B cell (primary cell): ENCODE measurements around the gene TULP1. TPM values are rescaled to one million over a fixed set of nuclear protein-coding genes. Genes with fewer than 3 reads are reported as not detected.

Experiments
- ATAC-seq: fragments of 200-7000 bp; cut with Tn5 transposase; one replicate; pipeline ENCODE4 v1.10.0; 2021; ENCODE audit warnings: low read depth, mild to moderate bottlenecking, moderate number of reproducible peaks, moderate library complexity
- CTCF ChIA-PET: fragments of 350-600 bp; sonication (Branson Sonifier 250); formaldehyde crosslinking; loops from one replicate; lab custom pipeline; 2021; ENCODE audit warnings: antibody characterized with exemption, inconsistent platforms; lab: Charles Lee
- POLR2A ChIA-PET: fragments of 350-600 bp; sonication (Branson Sonifier 250); formaldehyde crosslinking; loops from one replicate; lab custom pipeline; 2021; ENCODE audit warnings: antibody characterized with exemption; lab: Charles Lee
- DNase-seq: peaks from one replicate; pipeline ENCODE4 v3.0.0; 2013
- H2AFZ ChIP-seq: 2 replicates; pipeline ENCODE4 v1.6.1; 2012; ENCODE audit warnings: mild to moderate bottlenecking, low read depth, low read length; ENCODE audit not compliant: insufficient read depth, poor library complexity, severe bottlenecking
- H3K27ac ChIP-seq, 2 donors: 1 replicate in 1 of 2; 2 replicates in 1 of 2; pipeline ENCODE4 v1.5.1; 2012 to 2013; ENCODE audit warnings: low read length in 2 of 2, mild to moderate bottlenecking in 2 of 2, moderate library complexity in 1 of 2
- H3K27me3 ChIP-seq, 4 experiments: fragments of 200-600 bp in 1 of 4; sonication (generic) in 1 of 4; replicated peaks in 1 of 4; 1 replicate in 2 of 4; 2 replicates in 2 of 4; pipeline versions ENCODE4 v1.6.1 to v1.7.0; 2013 to 2016; ENCODE audit warnings: low read length in 3 of 4, mild to moderate bottlenecking in 2 of 4, mixed read lengths in 1 of 4, moderate library complexity in 1 of 4; ENCODE audit not compliant: insufficient read depth in 4 of 4, control insufficient read depth in 3 of 4; ENCODE audit errors: control extremely low read depth in 1 of 4
- H3K36me3 ChIP-seq, 2 experiments: replicated peaks in 1 of 2; 1 replicate in 1 of 2; 2 replicates in 1 of 2; pipeline versions ENCODE4 v1.6.1 to v1.7.1; 2013; ENCODE audit warnings: low read length in 1 of 2; ENCODE audit not compliant: insufficient read depth in 2 of 2, control insufficient read depth in 1 of 2; ENCODE audit errors: control extremely low read depth in 1 of 2, extremely low read depth in 1 of 2
- H3K4me1 ChIP-seq, 2 donors: fragments of 200-600 bp in 1 of 2; sonication (generic) in 1 of 2; 1 replicate in 1 of 2; 2 replicates in 1 of 2; pipeline versions ENCODE4 v1.5.1 to v1.6.1; 2013 to 2017; ENCODE audit warnings: low read length in 2 of 2; ENCODE audit not compliant: control insufficient read depth in 2 of 2, insufficient read depth in 2 of 2
- H3K4me2 ChIP-seq: replicated peaks from 2 replicates; pipeline ENCODE3; 2012; ENCODE audit warnings: mild to moderate bottlenecking, low read depth, low read length; ENCODE audit not compliant: poor library complexity, severe bottlenecking
- H3K4me3 ChIP-seq, 5 experiments: fragments of 200-600 bp in 1 of 5; sonication (generic) in 1 of 5; 1 replicate in 3 of 5; 2 replicates in 2 of 5; pipeline versions ENCODE4 v1.5.1 to v1.7.0; 2011 to 2016; ENCODE audit warnings: low read length in 4 of 5, mild to moderate bottlenecking in 4 of 5, low read depth in 2 of 5, control low read depth in 1 of 5, moderate library complexity in 1 of 5; ENCODE audit not compliant: insufficient read depth in 1 of 5; ENCODE audit errors: control extremely low read depth in 1 of 5, extremely low read depth in 1 of 5
- H3K79me2 ChIP-seq: fragments of 200-600 bp; sonication (generic); one replicate; pipeline ENCODE4 v1.6.0; 2016; ENCODE audit warnings: low read length; ENCODE audit not compliant: control insufficient read depth, insufficient read depth
- H3K9ac ChIP-seq: fragments of 200-600 bp; sonication (generic); 2 replicates; pipeline ENCODE4 v1.6.1; 2017; ENCODE audit warnings: mild to moderate bottlenecking, low read length, moderate library complexity
- H3K9me3 ChIP-seq, 3 donors: one replicate each; pipeline versions ENCODE4 v1.6.1 to v1.7.1; 2013; ENCODE audit warnings: low read length in 2 of 3; ENCODE audit not compliant: control insufficient read depth in 2 of 3, insufficient read depth in 1 of 3; ENCODE audit errors: control extremely low read depth in 1 of 3
- H4K20me1 ChIP-seq: 2 replicates; pipeline ENCODE4 v1.6.0; 2012; ENCODE audit warnings: mild to moderate bottlenecking, low read length; ENCODE audit not compliant: insufficient read depth, control insufficient read depth, poor library complexity, severe bottlenecking
- H3K27ac Mint-ChIP-seq: one replicate; pipeline ENCODE4 v1.8.0; 2021; ENCODE audit warnings: mixed read lengths
- H3K27me3 Mint-ChIP-seq: one replicate; pipeline ENCODE4 v1.8.0; 2021; ENCODE audit warnings: mixed read lengths
- H3K4me1 Mint-ChIP-seq: one replicate; pipeline ENCODE4 v1.8.0; 2021; ENCODE audit warnings: mixed read lengths
- H3K4me3 Mint-ChIP-seq: one replicate; pipeline ENCODE4 v1.8.0; 2021; ENCODE audit warnings: mixed read lengths
- H3K9me3 Mint-ChIP-seq: one replicate; pipeline ENCODE4 v1.8.0; 2022; ENCODE audit warnings: mixed read lengths; ENCODE audit not compliant: insufficient read depth
- CTCF ChIP-seq: fragments of 200-600 bp; IDR thresholded peaks from one replicate; pipeline ENCODE4 v1.8.0; 2022; ENCODE audit warnings: antibody characterized with exemption, mild to moderate bottlenecking
- EZH2 ChIP-seq: IDR thresholded peaks from 2 replicates; pipeline ENCODE4 v1.6.1; 2012; ENCODE audit warnings: borderline replicate concordance, low read depth, mild to moderate bottlenecking, moderate library complexity, low read length; ENCODE audit not compliant: insufficient read depth, poor library complexity, severe bottlenecking
- WGBS: methylation state at CpG from one replicate; pipeline ENCODE4 v1.1.5; 2013; ENCODE audit warnings: missing lambda C conversion rate; ENCODE audit not compliant: insufficient coverage; 5-methylcytosine and 5-hydroxymethylcytosine counted together
- intact Hi-C: fragments of 100-400 bp; cut with micrococcal nuclease; formaldehyde crosslinking; loops from one replicate; pipeline ENCODE4 v1.10.0; 2022
- polyA plus RNA-seq: library from polyadenylated mRNA; depleted of rRNA; stranded (reverse); fragments of >200 nt; gene quantifications from 2 replicates; pipeline ENCODE4 v1.2.3, GENCODE V29; 2012
- total RNA-seq, 2 donors: library from RNA; stranded (reverse); fragments of 120-200 nt in 1 of 2; gene quantifications; 1 replicate in 1 of 2; 2 replicates in 1 of 2; pipeline versions ENCODE4 v1.2.3 to v1.2.4, GENCODE V29; 2013 to 2022

Gene TULP1
- total and polyA plus RNA-seq, 2 donors (not counting 1 experiment from before 2014, with no cell fraction given) = not detected

- peaks cover 0 to 32% (median 16%) of the 10 kb centered on the region in 4 experiments for H3K27me3 ChIP-seq
- ATAC-seq (no peak), DNase-seq (no peak)
- no peaks in the 10 kb centered on the region for H3K36me3 ChIP-seq
- H3K9me3 ChIP-seq = peaks cover 0 to 7% (median 0%) of the 10 kb centered on the region in 3 donors
- ChIA-PET CTCF (no interaction called here), POLR2A (interaction anchor here (0.8 kb wide), 1 partner anchor 14 kb away, joined by 6 read pairs; no protein-coding TSS in a partner anchor)
- 94% methylated on average over 7 of the region's 9 CpGs for WGBS
- no peak overlapping the region for H3K9ac ChIP-seq
- intact Hi-C loops = no loop called here
- H2AFZ ChIP-seq = no peak overlapping the region
- Mint-ChIP-seq H3K9me3 (no peaks in the 10 kb centered on the region), H3K27ac (no peak overlapping the region), H3K27me3 (peaks cover 38% of the 10 kb centered on the region), H3K4me1 (peaks cover 21% of the 10 kb centered on the region), H3K4me3 (peak overlapping the region; percentile 77)
- H3K79me2 ChIP-seq = no peaks in the 10 kb centered on the region
- no peak for TF ChIP-seq CTCF
- no peak for TF ChIP-seq EZH2
- no peak overlapping the region for H3K4me2 ChIP-seq
- H3K27ac ChIP-seq = no peak overlapping the region
- H3K4me1 ChIP-seq = peaks cover 14 to 22% of the 10 kb centered on the region in 2 donors
- no peaks in the 10 kb centered on the region for H4K20me1 ChIP-seq
- H3K4me3 ChIP-seq = no peak overlapping the region
Observed at GRCh38 chr6:35495258-35496035, 17.2 kb downstream of the TULP1 start.

GRCh38 chr6:35494161-35494563 is 18.5 kb downstream of the TULP1 start:
- Histone ChIP-seq H3K27me3 (peaks cover 0 to 22% (median 14%) of the 10 kb centered on the region in 4 experiments), H3K9me3 (peaks cover 0 to 7% (median 0%) of the 10 kb centered on the region in 3 donors), H3K27ac (no peak overlapping the region), H3K36me3 (no peaks in the 10 kb centered on the region), H4K20me1 (no peaks in the 10 kb centered on the region), H2AFZ (no peak overlapping the region), H3K9ac (no peak overlapping the region), H3K79me2 (no peaks in the 10 kb centered on the region), H3K4me1 (peaks cover 14 to 22% of the 10 kb centered on the region in 2 donors), H3K4me2 (no peak overlapping the region), H3K4me3 (no peak overlapping the region)
- 0% methylated on average over 1 of the region's 4 CpGs for WGBS
- ATAC-seq (no peak), DNase-seq (no peak)
- intact Hi-C loops = no loop called here
- peaks cover 27% of the 10 kb centered on the region for H3K27me3 Mint-ChIP-seq
- TF ChIP-seq EZH2 = no peak
- TF ChIP-seq CTCF = no peak
- H3K27ac Mint-ChIP-seq = no peak overlapping the region
- no peaks in the 10 kb centered on the region for H3K9me3 Mint-ChIP-seq
- H3K4me1 Mint-ChIP-seq = peaks cover 21% of the 10 kb centered on the region
- ChIA-PET POLR2A (no interaction called here), CTCF (no interaction called here)
- peak overlapping the region; percentile 14 for H3K4me3 Mint-ChIP-seq
